Lung (tissue), 12 donors: ENCODE measurements around the gene HELLS. TPM values are rescaled to one million over a fixed set of nuclear protein-coding genes. Genes with fewer than 3 reads are reported as not detected.

Source experiments
- ATAC-seq: fragments of 200-7000 bp; cut with Tn5 transposase; one replicate; pipeline ENCODE4 v1.9.1; 2020; ENCODE audit warnings: moderate number of reproducible peaks; ENCODE audit not compliant: insufficient read depth, low FRiP score
- DNase-seq, 3 donors: peaks; one replicate each; pipeline ENCODE4 v3.0.0-alpha.2; 2013 to 2017
- H3K27ac ChIP-seq, 2 donors: one replicate each; pipeline ENCODE4 v1.5.1; 2013; ENCODE audit warnings: mild to moderate bottlenecking in 2 of 2, moderate library complexity in 2 of 2, control low read depth in 1 of 2, inconsistent platforms in 1 of 2, low read depth in 1 of 2, low read length in 1 of 2
- H3K27me3 ChIP-seq, 3 donors: one replicate each; pipeline ENCODE4 v1.5.1; 2013; ENCODE audit warnings: low read length in 2 of 3; ENCODE audit not compliant: control insufficient read depth in 3 of 3, insufficient read depth in 3 of 3
- H3K36me3 ChIP-seq, 4 donors: one replicate each; pipeline ENCODE4 v1.5.1; 2013; ENCODE audit warnings: low read length in 4 of 4, mild to moderate bottlenecking in 1 of 4, moderate library complexity in 1 of 4; ENCODE audit not compliant: control insufficient read depth in 4 of 4, insufficient read depth in 4 of 4
- H3K4me1 ChIP-seq, 5 donors: one replicate each; pipeline ENCODE4 v1.5.1; 2013; ENCODE audit warnings: low read length in 5 of 5, mild to moderate bottlenecking in 2 of 5, moderate library complexity in 1 of 5; ENCODE audit not compliant: control insufficient read depth in 5 of 5, insufficient read depth in 5 of 5
- H3K4me3 ChIP-seq: one replicate; pipeline ENCODE4 v1.5.1; 2013; ENCODE audit warnings: mild to moderate bottlenecking, control low read depth, moderate library complexity
- H3K9ac ChIP-seq, 2 donors: one replicate each; pipeline ENCODE4 v1.5.1; 2013; ENCODE audit warnings: low read length in 2 of 2, control low read depth in 1 of 2; ENCODE audit not compliant: insufficient read depth in 1 of 2
- H3K9me3 ChIP-seq, 4 donors: one replicate each; pipeline ENCODE4 v1.5.1; 2013; ENCODE audit warnings: low read length in 3 of 4, mild to moderate bottlenecking in 1 of 4, moderate library complexity in 1 of 4; ENCODE audit not compliant: control insufficient read depth in 4 of 4, insufficient read depth in 3 of 4
- CTCF ChIP-seq: IDR thresholded peaks from 2 replicates; pipeline ENCODE4 v1.5.1; 2012; ENCODE audit warnings: mild to moderate bottlenecking; ENCODE audit errors: control extremely low read depth, extremely low read depth
- WGBS, 2 donors: extraction: QIAGEN DNeasy Blood & Tissue Kit; methylation state at CpG; one replicate each; pipeline ENCODE4 v1.1.7; 2013; 5-methylcytosine and 5-hydroxymethylcytosine counted together
- polyA plus RNA-seq, 2 donors: library from polyadenylated mRNA; stranded (reverse); fragments of 200-250 nt; gene quantifications; one replicate each; pipeline ENCODE4 v1.2.1, GENCODE V29; 2013
- total RNA-seq, 2 donors: library from RNA; depleted of rRNA in 1 of 2; stranded (reverse); fragments of >200 nt in 1 of 2; gene quantifications; one replicate each; pipeline ENCODE4 v1.2.1, GENCODE V29; 2014 to 2021
- donor health status: control.
- donor health status: control.
- donor health status: Bipolar disorder and iron deficiency.
- donor health status: healthy.
- donor health status: DM: yes; HTN: yes; CAD: no.

Gene HELLS
- total and polyA plus RNA-seq, 4 donors, result 2.3 to 51.1 (median 10.2) TPM

- H3K4me1 ChIP-seq, result no peaks in the 10 kb centered on the region
- no peak overlapping the region for H3K4me3 ChIP-seq
- no peak for TF ChIP-seq CTCF
Measured at GRCh38 chr10:94640562-94640961, 95.0 kb downstream of the HELLS start.

GRCh38 chr10:94641480-94641879, 95.9 kb downstream of the HELLS start:
- no peak for TF ChIP-seq CTCF
- DNase-seq, result no peak
- H3K4me3 ChIP-seq, result no peak overlapping the region
- WGBS, 2 donors, result 88 to 96% methylated on average over 4 of the region's 4 CpGs
- H3K9ac ChIP-seq, result no peak overlapping the region
- H3K9me3 ChIP-seq, result peaks cover 0 to 4% (median 0%) of the 10 kb centered on the region in 4 donors
- H3K27ac ChIP-seq, result no peak overlapping the region
- H3K4me1 ChIP-seq, result no peaks in the 10 kb centered on the region
- no peaks in the 10 kb centered on the region for H3K36me3 ChIP-seq
- ATAC-seq, result no peak
- H3K27me3 ChIP-seq, result no peaks in the 10 kb centered on the region

More at GRCh38 chr10:94640562-94640961, 95.0 kb downstream of the HELLS start:
- Histone ChIP-seq H3K36me3 (no peaks in the 10 kb centered on the region), H3K27me3 (no peaks in the 10 kb centered on the region), H3K9ac (no peak overlapping the region), H3K9me3 (peaks cover 0 to 4% (median 0%) of the 10 kb centered on the region in 4 donors), H3K27ac (no peak overlapping the region)
- ATAC-seq, result no peak
- WGBS, 2 donors, result 33 to 59% methylated on average over 3 of the region's 3 CpGs
- DNase-seq, result no peak

GRCh38 chr10:94644352-94644751, 98.8 kb downstream of the HELLS start:
- no peak for ATAC-seq

More at GRCh38 chr10:94644352-94644751, 98.8 kb downstream of the HELLS start:
- Histone ChIP-seq H3K9ac (no peak overlapping the region), H3K4me1 (no peaks in the 10 kb centered on the region), H3K4me3 (no peak overlapping the region), H3K9me3 (peaks cover 0 to 2% (median 0%) of the 10 kb centered on the region in 4 donors), H3K36me3 (no peaks in the 10 kb centered on the region), H3K27ac (no peak overlapping the region), H3K27me3 (no peaks in the 10 kb centered on the region)
- DNase-seq, result no peak
- WGBS, 2 donors, result 90 to 92% methylated on average over 1 of the region's 1 CpG
- no peak for TF ChIP-seq CTCF
